Parathyroid adenoma (tissue), 2 donors: ENCODE measurements around the gene TBC1D30.

ENCODE experiments used
- H2AFZ ChIP-seq: fragments of 300-600 bp; sonication (generic); one replicate; pipeline ENCODE4 v1.7.0; 2017; ENCODE audit warnings: antibody characterized with exemption, mild to moderate bottlenecking
- H3K27ac ChIP-seq: fragments of 300-600 bp; sonication (generic); one replicate; pipeline ENCODE4 v1.7.0; 2017
- H3K27me3 ChIP-seq: fragments of 300-600 bp; sonication (generic); one replicate; pipeline ENCODE4 v1.7.0; 2017; ENCODE audit warnings: low read length; ENCODE audit not compliant: control insufficient read depth, insufficient read depth
- H3K36me3 ChIP-seq: fragments of 300-600 bp; sonication (generic); one replicate; pipeline ENCODE4 v1.7.0; 2017; ENCODE audit warnings: low read length; ENCODE audit not compliant: control insufficient read depth, insufficient read depth
- H3K4me1 ChIP-seq: fragments of 300-600 bp; sonication (generic); one replicate; pipeline ENCODE4 v1.7.0; 2017; ENCODE audit warnings: control low read depth
- H3K4me2 ChIP-seq: fragments of 300-600 bp; sonication (generic); one replicate; pipeline ENCODE4 v1.7.0; 2017; ENCODE audit warnings: low read length
- H3K4me3 ChIP-seq: fragments of 300-600 bp; sonication (generic); one replicate; pipeline ENCODE4 v1.7.0; 2017; ENCODE audit warnings: low read depth, low read length
- H3K79me2 ChIP-seq: fragments of 300-600 bp; sonication (generic); one replicate; pipeline ENCODE4 v1.7.0; 2017; ENCODE audit warnings: control low read depth
- H3K9ac ChIP-seq: fragments of 300-600 bp; sonication (generic); one replicate; pipeline ENCODE4 v1.7.0; 2017; ENCODE audit warnings: mild to moderate bottlenecking
- H3K9me3 ChIP-seq: fragments of 300-600 bp; sonication (generic); one replicate; pipeline ENCODE4 v1.7.0; 2017; ENCODE audit warnings: low read length; ENCODE audit not compliant: control insufficient read depth
- CTCF ChIP-seq: fragments of 300-600 bp; sonication (generic); IDR thresholded peaks from one replicate; pipeline ENCODE4 v1.7.0; 2017; ENCODE audit warnings: antibody characterized with exemption, mild to moderate bottlenecking
- donor health status: primary hyperparathyroidism.

Gene TBC1D30

GRCh38 chr12:64911081-64911480 is 86.6 kb downstream of the TBC1D30 start:
- no peaks in the 10 kb centered on the region for H3K79me2 ChIP-seq
- no peak overlapping the region for H3K4me3 ChIP-seq
- TF ChIP-seq CTCF = no peak
- H3K27me3 ChIP-seq = no peaks in the 10 kb centered on the region
- no peak overlapping the region for H3K4me2 ChIP-seq
- no peaks in the 10 kb centered on the region for H3K4me1 ChIP-seq
- H3K9ac ChIP-seq = no peak overlapping the region
- no peaks in the 10 kb centered on the region for H3K9me3 ChIP-seq
- no peak overlapping the region for H3K27ac ChIP-seq
- no peak overlapping the region for H2AFZ ChIP-seq
- no peaks in the 10 kb centered on the region for H3K36me3 ChIP-seq

GRCh38 chr12:64911912-64912311 is 87.5 kb downstream of the TBC1D30 start:
- Histone ChIP-seq H3K4me3 (no peak overlapping the region), H3K9ac (no peak overlapping the region), H3K36me3 (no peaks in the 10 kb centered on the region), H3K27ac (no peak overlapping the region), H3K9me3 (no peaks in the 10 kb centered on the region), H3K79me2 (no peaks in the 10 kb centered on the region), H3K27me3 (no peaks in the 10 kb centered on the region), H3K4me1 (no peaks in the 10 kb centered on the region), H3K4me2 (no peak overlapping the region), H2AFZ (no peak overlapping the region)
- TF ChIP-seq CTCF = no peak

GRCh38 chr12:64912516-64913255 is 88.2 kb downstream of the TBC1D30 start:
- Histone ChIP-seq H3K9ac (no peak overlapping the region), H3K36me3 (no peaks in the 10 kb centered on the region), H3K79me2 (no peaks in the 10 kb centered on the region), H3K4me2 (no peak overlapping the region), H2AFZ (no peak overlapping the region), H3K9me3 (no peaks in the 10 kb centered on the region), H3K27ac (no peak overlapping the region), H3K4me3 (no peak overlapping the region), H3K4me1 (no peaks in the 10 kb centered on the region), H3K27me3 (no peaks in the 10 kb centered on the region)
- no peak for TF ChIP-seq CTCF

- no peaks in the 10 kb centered on the region for H3K9me3 ChIP-seq
- H3K27ac ChIP-seq = no peak overlapping the region
- H3K4me3 ChIP-seq = no peak overlapping the region
- H3K4me1 ChIP-seq = no peaks in the 10 kb centered on the region
- no peaks in the 10 kb centered on the region for H3K27me3 ChIP-seq
- H2AFZ ChIP-seq = no peak overlapping the region
- no peaks in the 10 kb centered on the region for H3K36me3 ChIP-seq
- no peaks in the 10 kb centered on the region for H3K79me2 ChIP-seq
- H3K9ac ChIP-seq = no peak overlapping the region
- no peak overlapping the region for H3K4me2 ChIP-seq
- no peak for TF ChIP-seq CTCF
These were observed 90.8 kb downstream of the TBC1D30 start for GRCh38 chr12:64915242-64915641.
